HG03558 (cell line): Measurements from ENCODE around the gene HDAC10.

ENCODE experiments used
- ATAC-seq: cut with Tn5 transposase; IDR thresholded peaks from one replicate; pipeline ENCODE4 v1.9.1; 2021; ENCODE audit warnings: moderate number of reproducible peaks; ENCODE audit not compliant: unreplicated experiment; ENCODE audit errors: extremely low read depth

Gene HDAC10

GRCh38 chr22:50258361-50259292 is 7.6 kb upstream of the HDAC10 start:
- no peak for ATAC-seq

- no peak for ATAC-seq
Measured at GRCh38 chr22:50257451-50258360, 6.6 kb upstream of the HDAC10 start.

- ATAC-seq = no peak
Measured at GRCh38 chr22:50257041-50257440, 6.0 kb upstream of the HDAC10 start.

GRCh38 chr22:50256258-50256862 is 5.3 kb upstream of the HDAC10 start:
- no peak for ATAC-seq

- no peak for ATAC-seq
Measured at GRCh38 chr22:50255607-50256006, 4.5 kb upstream of the HDAC10 start.

- ATAC-seq = no peak
Measured at GRCh38 chr22:50255099-50255498, 4.0 kb upstream of the HDAC10 start.

DNA sequence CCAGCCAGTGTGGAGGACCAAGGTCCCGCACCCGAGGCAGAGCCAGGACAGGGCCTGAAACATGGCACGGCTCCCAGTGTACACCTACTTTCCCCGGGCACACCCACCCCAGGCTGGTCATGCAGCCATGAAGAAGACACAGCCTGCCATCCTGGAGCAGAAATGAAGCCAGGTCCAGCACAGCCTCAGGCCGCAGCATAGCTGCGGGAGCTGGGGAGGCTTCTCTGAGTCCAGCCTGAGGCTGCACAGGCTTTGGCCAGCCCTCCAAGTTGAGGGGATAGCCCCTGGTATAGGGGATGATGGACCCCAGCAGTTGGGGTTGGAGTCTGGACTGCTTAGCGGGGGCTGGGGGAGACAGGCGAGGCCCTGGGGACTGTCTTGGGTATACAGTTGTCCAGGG is 2.9 kb upstream of the HDAC10 start:
- ATAC-seq = no peak

DNA sequence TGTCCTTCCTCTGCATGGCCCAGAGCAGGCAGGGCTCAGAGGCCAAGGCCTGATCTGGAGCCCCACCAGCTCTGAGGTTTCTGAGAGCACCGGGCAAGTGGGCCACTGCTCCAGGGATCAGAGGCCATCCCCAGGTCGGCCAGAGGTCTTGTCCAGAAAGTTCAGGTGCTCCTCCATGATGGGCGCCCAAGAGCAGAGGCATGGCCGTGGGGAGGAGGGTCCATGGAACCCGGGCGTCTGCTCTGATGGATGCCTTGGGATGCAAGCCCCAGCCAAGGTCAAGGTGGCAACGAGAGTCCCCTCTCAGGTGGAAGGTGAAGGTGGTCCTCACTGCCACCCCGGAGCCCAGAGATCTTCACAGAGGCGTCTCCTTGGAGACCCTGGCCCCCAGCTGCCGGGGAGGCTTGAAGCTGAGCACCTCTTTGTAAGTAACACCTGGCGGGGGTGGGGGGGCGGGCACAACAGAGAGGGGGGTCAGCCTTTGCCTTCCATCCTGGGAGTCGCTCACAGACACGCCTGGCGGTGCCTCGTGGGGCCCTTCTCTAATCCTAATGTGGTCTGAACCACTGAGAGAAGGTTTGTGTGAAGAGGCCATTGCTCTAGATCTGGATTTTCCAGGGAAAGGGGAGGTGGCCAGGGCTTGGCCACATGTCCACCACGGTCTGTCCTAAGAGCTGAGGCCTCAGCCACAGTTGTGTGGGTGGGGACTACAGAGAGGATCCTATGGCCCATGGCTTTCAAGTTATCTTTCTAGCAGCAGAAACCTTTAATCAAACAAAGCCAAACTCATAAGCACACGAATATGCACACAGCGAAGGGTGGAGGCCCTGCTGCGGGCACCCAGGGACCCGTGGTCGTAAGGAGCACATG is 2.2 kb upstream of the HDAC10 start:
- no peak for ATAC-seq

DNA sequence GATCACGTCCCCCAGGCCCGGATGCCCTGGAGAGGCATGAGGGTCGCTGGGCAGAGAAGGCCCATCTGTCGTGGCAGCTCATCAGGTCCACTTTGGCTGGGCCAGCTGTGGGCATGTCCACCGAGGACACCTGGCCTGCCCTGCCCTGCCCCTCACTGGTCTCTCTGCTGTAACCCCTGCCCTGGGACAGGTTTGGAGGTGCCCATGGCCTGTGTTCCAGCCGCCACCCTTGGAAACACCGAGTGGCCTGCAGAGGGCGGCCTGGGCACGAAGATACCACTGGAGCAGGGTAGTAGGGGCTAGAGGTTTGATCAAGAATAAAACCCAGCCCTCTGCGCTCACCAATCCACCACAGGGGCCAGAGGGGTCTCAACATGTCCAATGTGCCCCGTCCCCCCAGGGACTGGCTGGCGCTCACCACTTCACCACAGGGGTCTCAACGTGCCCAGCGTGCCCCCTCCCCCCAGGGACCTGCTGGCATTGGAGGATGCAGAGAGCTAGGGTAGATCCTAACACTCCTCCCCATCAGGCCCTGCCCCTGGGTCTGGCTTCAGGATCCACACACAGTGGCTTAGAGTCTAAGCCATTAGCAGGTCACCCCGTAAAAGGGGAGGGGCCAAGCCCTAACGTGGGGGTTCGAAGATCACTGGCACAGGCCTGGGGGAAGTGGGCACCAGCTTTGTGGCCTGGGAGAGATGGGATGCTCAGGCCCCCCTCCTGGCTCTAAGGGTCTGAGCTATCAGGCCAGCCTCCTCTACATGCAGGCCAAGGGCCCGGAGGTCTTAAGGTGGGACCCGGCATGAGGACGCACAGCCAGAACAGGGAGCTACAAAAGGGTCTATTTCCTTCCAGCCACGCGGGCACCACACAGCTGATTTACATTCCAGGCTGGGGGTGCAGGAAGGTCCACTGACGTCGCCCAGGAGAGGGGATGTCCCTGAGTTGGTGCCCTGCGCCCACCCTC is 1.3 kb upstream of the HDAC10 start:
- ATAC-seq = no peak

DNA sequence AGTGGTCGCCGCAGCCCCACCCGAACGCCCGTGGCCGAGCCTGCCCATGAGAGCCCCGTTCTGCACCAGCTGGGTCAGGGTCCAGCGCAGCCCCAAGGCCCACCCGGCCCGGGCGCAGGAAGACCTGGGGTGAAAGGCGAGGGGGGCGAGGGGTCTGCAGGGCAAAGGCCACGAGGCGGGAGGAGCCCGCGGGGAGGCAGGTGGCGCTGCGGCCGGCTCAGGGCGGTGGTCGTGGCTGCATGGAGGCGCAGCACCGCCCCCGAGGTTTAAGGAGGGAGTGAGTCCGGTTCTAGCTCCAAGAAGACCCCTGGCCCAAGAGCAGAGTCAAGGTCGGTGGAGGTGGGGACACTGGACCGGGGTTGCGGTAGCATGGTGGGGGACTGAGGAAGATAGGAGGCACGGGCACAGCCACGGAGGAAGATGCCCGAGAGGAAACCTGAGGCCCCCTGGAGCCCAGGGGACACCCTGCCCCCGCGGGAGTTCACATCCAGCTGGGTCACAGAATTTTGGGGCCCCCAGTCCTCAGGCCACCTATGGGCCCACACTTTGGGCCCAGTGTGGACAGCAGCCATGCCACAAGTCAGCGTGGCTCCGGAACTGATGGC is 514 bp upstream of the HDAC10 start:
- no peak for ATAC-seq

DNA sequence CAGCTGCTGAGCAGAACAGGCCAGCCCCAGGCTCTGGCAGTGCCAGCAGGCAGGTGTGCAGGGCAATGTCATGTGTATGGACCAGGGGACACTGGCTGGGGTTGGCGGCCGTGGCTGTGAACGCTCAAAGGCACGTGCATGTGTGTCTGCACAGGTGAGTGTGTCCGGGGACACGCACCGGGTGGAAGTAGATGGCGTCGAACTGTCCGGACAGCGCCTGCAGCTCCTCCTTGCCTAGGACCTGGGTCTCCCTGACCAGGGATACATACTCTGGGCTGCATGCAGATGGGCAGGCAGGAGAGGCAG is 863 bp downstream of the HDAC10 start:
- no peak for ATAC-seq

- no peak for ATAC-seq
Measured at GRCh38 chr22:50249341-50250248, 1.5 kb downstream of the HDAC10 start.

DNA sequence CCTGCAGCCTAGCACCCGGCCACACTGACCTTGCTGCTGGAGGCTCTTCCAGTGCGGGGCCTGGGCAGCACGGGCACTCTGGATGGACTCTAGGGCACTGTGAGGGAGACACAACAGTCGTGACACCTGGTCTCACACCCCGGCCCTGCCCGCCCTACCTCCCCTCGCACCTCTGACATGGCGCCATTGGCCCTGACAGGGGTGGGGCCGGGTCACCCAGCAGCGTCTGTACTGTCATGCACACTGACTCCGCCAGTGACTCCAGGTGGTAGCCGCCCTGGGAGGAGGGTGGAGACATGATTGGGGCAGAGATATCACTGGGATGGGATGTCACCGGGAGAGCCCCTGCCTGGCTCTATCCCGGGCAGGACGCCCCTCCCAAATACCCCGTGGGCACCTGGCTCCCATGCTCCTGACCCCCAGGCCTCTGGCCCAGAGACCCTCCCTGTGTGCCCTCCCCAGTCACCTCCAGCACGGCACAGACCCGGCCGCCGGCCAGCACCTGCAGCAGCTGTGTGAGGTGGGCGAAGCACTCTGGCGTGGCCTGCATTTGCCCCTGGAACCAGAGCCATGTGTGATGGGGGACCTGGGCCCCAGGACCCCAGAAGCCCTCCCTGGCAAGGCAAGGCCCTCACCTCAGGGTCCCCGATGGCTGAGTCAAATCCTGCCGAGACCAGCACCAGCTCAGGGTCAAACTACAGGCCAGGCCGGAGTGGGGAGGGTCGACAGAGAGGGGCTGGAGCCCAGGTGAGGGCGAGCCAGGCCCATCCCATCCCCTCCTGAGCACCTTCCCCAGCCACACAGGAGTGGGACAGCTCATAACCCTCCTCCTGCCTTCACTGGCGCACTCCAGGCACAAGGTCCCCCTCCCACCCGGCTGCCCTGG is 2.6 kb downstream of the HDAC10 start:
- no peak for ATAC-seq

DNA sequence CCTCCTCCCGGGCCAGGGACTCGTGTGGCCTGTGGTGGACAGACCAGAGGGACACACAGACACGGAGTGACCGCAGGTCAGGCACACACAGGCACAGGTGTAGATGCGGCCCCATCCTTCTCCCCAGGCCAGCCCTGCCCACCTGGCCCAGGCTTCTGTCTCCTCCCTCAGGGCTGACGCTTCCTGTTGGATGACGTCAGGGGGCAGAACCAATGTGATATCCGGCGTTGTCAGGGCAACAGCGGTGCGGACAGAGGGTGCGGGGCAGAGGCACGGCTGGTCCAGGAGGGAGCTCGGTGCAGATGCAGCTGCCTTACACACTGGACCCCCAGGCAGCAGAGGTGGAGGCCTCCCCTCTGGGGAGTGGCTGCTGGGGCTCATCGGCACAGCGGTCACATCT is 3.3 kb downstream of the HDAC10 start:
- no peak for ATAC-seq

DNA sequence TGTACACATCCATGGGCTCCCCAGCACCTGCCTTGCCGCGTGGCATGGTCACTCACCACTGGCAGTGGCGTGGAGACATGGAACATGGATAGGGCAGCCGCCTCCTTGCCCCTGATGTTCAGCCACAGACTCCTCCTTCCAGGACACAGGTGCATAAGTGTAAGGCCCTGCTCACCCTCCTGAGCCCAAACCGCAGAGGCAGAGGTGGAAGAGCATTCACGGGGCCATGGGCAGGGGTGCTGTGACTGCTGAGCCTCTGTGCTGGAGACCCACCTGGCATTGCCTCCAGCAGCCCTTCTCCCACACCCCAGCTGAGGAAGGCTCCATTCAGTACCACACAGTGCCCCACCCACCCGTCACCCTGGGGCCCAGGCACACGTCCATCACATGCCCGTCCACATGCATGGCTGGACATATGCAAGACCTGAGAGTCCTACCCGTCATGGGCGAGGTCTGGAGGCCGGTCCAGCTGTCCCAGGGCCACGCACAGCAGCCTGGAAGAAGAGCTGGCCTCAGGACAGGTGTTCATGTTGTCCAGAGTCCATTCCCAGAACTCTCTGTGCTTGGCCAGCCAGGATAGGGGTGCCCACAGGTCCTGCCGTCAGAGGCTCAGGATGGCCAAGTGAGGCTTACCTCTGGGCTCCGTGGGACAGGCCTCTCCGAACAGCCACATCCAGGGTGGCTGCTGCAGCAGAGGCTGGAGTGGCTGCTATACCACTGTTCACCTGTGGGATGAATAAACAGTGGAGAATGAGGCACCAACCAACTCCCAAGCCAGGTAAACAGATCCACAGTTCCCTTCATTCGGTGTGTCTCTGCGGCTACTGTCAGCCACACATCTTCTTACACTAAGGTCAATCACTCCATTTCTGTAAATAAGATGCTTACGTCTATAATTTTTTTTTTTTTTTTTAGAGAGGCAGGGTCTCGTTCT is 4.6 kb downstream of the HDAC10 start:
- no peak for ATAC-seq
